Testis (tissue), 3 donors: Measurements from ENCODE around the gene EVPL. TPM values are rescaled to one million over a fixed set of nuclear protein-coding genes. Genes with fewer than 3 reads are reported as not detected.

Experiments
- DNase-seq: peaks from one replicate; pipeline ENCODE4 v3.0.0-alpha.2; 2019
- H3K27ac ChIP-seq, 2 donors: fragments of 200-600 bp; sonication (generic); one replicate each; pipeline ENCODE4 v1.5.1; 2019
- H3K27me3 ChIP-seq: fragments of 200-600 bp; sonication (generic); one replicate; pipeline ENCODE4 v1.5.1; 2019
- H3K36me3 ChIP-seq: fragments of 200-600 bp; sonication (generic); one replicate; pipeline ENCODE4 v1.5.1; 2017; ENCODE audit warnings: low read depth; ENCODE audit errors: missing control alignments
- H3K4me1 ChIP-seq: fragments of 200-600 bp; sonication (generic); one replicate; pipeline ENCODE4 v1.5.1; 2019
- H3K4me3 ChIP-seq, 2 donors: fragments of 200-600 bp; sonication (generic); one replicate each; pipeline ENCODE4 v1.5.1; 2017 to 2019
- H3K9me3 ChIP-seq: fragments of 200-600 bp; sonication (generic); one replicate; pipeline ENCODE4 v1.5.1; 2017
- CTCF ChIP-seq, 3 experiments: fragments of 450-650 bp in 2 of 3; fragments of 200-600 bp in 1 of 3; sonication (generic) in 1 of 3; IDR thresholded peaks; one replicate each; pipeline ENCODE4 v1.5.1; 2016 to 2019; ENCODE audit warnings: antibody characterized with exemption in 3 of 3, mild to moderate bottlenecking in 2 of 3, moderate library complexity in 1 of 3
- POLR2A ChIP-seq: fragments of 450-650 bp; IDR thresholded peaks from one replicate; pipeline ENCODE4 v1.6.1; 2017; ENCODE audit warnings: antibody characterized with exemption, mild to moderate bottlenecking, moderate library complexity
- WGBS, 2 donors: methylation state at CpG; one replicate each; pipeline ENCODE4 v1.1.5; 2018; 5-methylcytosine and 5-hydroxymethylcytosine counted together
- intact Hi-C: fragments of 100-400 bp; cut with DNase I; formaldehyde crosslinking; loops from one replicate; pipeline ENCODE4 v1.15.1; 2023; ENCODE audit warnings: low total_unique reads
- polyA plus RNA-seq: library from polyadenylated mRNA; stranded (reverse); fragments of 350-450 nt; fragmentation: Illumina TruSeq; extraction: RNeasy Lipid Tissue Mini Kit (QIAGEN cat#74804); gene quantifications from one replicate; pipeline ENCODE4 v1.2.3, GENCODE V29; 2014; ENCODE audit warnings: low read depth, low replicate concordance; ENCODE audit not compliant: insufficient read depth
- total RNA-seq, 2 donors: library from RNA; depleted of rRNA; stranded (reverse); fragments of >200 nt; gene quantifications; one replicate each; pipeline ENCODE4 v1.2.3, GENCODE V29; 2016

Gene EVPL
- total and polyA plus RNA-seq, 3 donors from 2014 or later = 1.2 to 3.5 (median 2.7) TPM

GRCh38 chr17:76009447-76009846, 17.7 kb downstream of the EVPL start:
- Histone ChIP-seq H3K27me3 (no peaks in the 10 kb centered on the region), H3K4me3 (no peak overlapping the region), H3K9me3 (no peaks in the 10 kb centered on the region), H3K27ac (no peak overlapping the region), H3K36me3 (no peaks in the 10 kb centered on the region), H3K4me1 (peaks cover 16% of the 10 kb centered on the region)
- no peak for TF ChIP-seq CTCF (IDR thresholded peaks at IDR 0.05)
- TF ChIP-seq POLR2A = no peak
- 88 to 91% methylated on average over 18 to 20 of the region's 20 CpGs for WGBS, 2 donors
- intact Hi-C loops = no loop called here
- no peak for DNase-seq

GRCh38 chr17:76008630-76009425, 18.3 kb downstream of the EVPL start:
- no peaks in the 10 kb centered on the region for H3K27me3 ChIP-seq
- no peaks in the 10 kb centered on the region for H3K9me3 ChIP-seq
- intact Hi-C loops = no loop called here

GRCh38 chr17:76008208-76008607, 18.9 kb downstream of the EVPL start:
- WGBS, 2 donors = 88 to 94% methylated on average over 28 to 36 of the region's 36 CpGs

More at GRCh38 chr17:76008630-76009425, 18.3 kb downstream of the EVPL start:
- TF ChIP-seq CTCF (IDR thresholded peaks at IDR 0.05) (no peak), POLR2A (no peak)
- DNase-seq = no peak
- 71 to 74% methylated on average over 56 of the region's 56 CpGs for WGBS, 2 donors
- Histone ChIP-seq H3K4me3 (no peak overlapping the region), H3K4me1 (peaks cover 21% of the 10 kb centered on the region), H3K36me3 (no peaks in the 10 kb centered on the region), H3K27ac (no peak overlapping the region)

GRCh38 chr17:76007850-76008165, 19.3 kb downstream of the EVPL start:
- Histone ChIP-seq H3K9me3 (no peaks in the 10 kb centered on the region), H3K4me3 (no peak overlapping the region), H3K27ac (no peak overlapping the region), H3K4me1 (peaks cover 31% of the 10 kb centered on the region), H3K27me3 (no peaks in the 10 kb centered on the region), H3K36me3 (no peaks in the 10 kb centered on the region)
- DNase-seq = no peak
- 85 to 90% methylated on average over 16 of the region's 16 CpGs for WGBS, 2 donors
- TF ChIP-seq POLR2A = no peak
- TF ChIP-seq CTCF (IDR thresholded peaks at IDR 0.05) = no peak
- intact Hi-C loops = loop anchor here (2.0 kb wide), 1 partner anchor 103 kb away; the partner anchor contains the start of gene MRPL38

More at GRCh38 chr17:76008208-76008607, 18.9 kb downstream of the EVPL start:
- DNase-seq = no peak
- intact Hi-C loops = no loop called here
- H3K36me3 ChIP-seq = no peaks in the 10 kb centered on the region
- H3K9me3 ChIP-seq = no peaks in the 10 kb centered on the region
- H3K27me3 ChIP-seq = no peaks in the 10 kb centered on the region
- TF ChIP-seq POLR2A (no peak), CTCF (IDR thresholded peaks at IDR 0.05) (no peak)
- H3K27ac ChIP-seq = no peak overlapping the region
- peaks cover 27% of the 10 kb centered on the region for H3K4me1 ChIP-seq
- no peak overlapping the region for H3K4me3 ChIP-seq
